ENCODE measurements around the gene CXCR6.
A peak's percentile ranks its signal among the peaks of the same experiment; 100 is the strongest.

Gene CXCR6

GRCh38 chr3:45922039-45922326, 21.3 kb upstream of the CXCR6 start:
- no peak for DNase-seq (ENCODE audit: low read depth)

- no peak for DNase-seq (ENCODE audit: low read depth)
Observed at GRCh38 chr3:45922950-45923590, 20.2 kb upstream of the CXCR6 start.

- DNase-seq (ENCODE audit: low read depth) = no peak
Observed at GRCh38 chr3:45923755-45924154, 19.5 kb upstream of the CXCR6 start.

GRCh38 chr3:45927881-45928280, 15.4 kb upstream of the CXCR6 start:
- DNase-seq (ENCODE audit: low read depth) = no peak

GRCh38 chr3:45929042-45929679, 14.1 kb upstream of the CXCR6 start:
- peak; percentile 52 for DNase-seq (ENCODE audit: low read depth)

GRCh38 chr3:45931496-45931895, 11.8 kb upstream of the CXCR6 start:
- no peak for DNase-seq (ENCODE audit: low read depth)

GRCh38 chr3:45932112-45932511, 11.2 kb upstream of the CXCR6 start:
- no peak for DNase-seq (ENCODE audit: low read depth)

- no peak for DNase-seq (ENCODE audit: low read depth)
Observed at GRCh38 chr3:45933591-45933990, 9.7 kb upstream of the CXCR6 start.

- no peak for DNase-seq (ENCODE audit: low read depth)
Observed at GRCh38 chr3:45936261-45936660, 7.0 kb upstream of the CXCR6 start.

GRCh38 chr3:45937206-45938042, 5.8 kb upstream of the CXCR6 start:
- DNase-seq (ENCODE audit: low read depth) = no peak

GRCh38 chr3:45938043-45938435, 5.2 kb upstream of the CXCR6 start:
- DNase-seq (ENCODE audit: low read depth) = no peak

- peak; percentile 79 for DNase-seq (ENCODE audit: low read depth)
Observed at GRCh38 chr3:45938864-45939263, 4.4 kb upstream of the CXCR6 start.

- DNase-seq (ENCODE audit: low read depth) = no peak
Observed at GRCh38 chr3:45939341-45939771, 3.9 kb upstream of the CXCR6 start.

GRCh38 chr3:45940004-45940780, 3.1 kb upstream of the CXCR6 start:
- no peak for DNase-seq (ENCODE audit: low read depth)

- DNase-seq (ENCODE audit: low read depth) = no peak
Observed at GRCh38 chr3:45940781-45941365, 2.4 kb upstream of the CXCR6 start.

GRCh38 chr3:45942051-45942825, 1.0 kb upstream of the CXCR6 start:
- DNase-seq (ENCODE audit: low read depth) = no peak

GRCh38 chr3:45944830-45945620, 1.8 kb downstream of the CXCR6 start:
- no peak for DNase-seq (ENCODE audit: low read depth)

- DNase-seq (ENCODE audit: low read depth) = no peak
Observed at GRCh38 chr3:45946307-45946706, 3.0 kb downstream of the CXCR6 start.

GRCh38 chr3:45946875-45947274, 3.6 kb downstream of the CXCR6 start:
- no peak for DNase-seq (ENCODE audit: low read depth)

- DNase-seq (ENCODE audit: low read depth) = no peak
Observed at GRCh38 chr3:45947361-45947760, 4.1 kb downstream of the CXCR6 start.

All from stimulated activated CD8-positive, alpha-beta memory T cell treated with anti-CD3 and anti-CD28 coated beads, Interleukin-4, amount 100 ng/mL, for 24 hours (primary cell).